HepG2 (cell line): ENCODE data around the gene KIAA0232. TPM values are rescaled to one million over a fixed set of nuclear protein-coding genes. Genes with fewer than 3 reads are reported as not detected.

Source experiments
- PLRG1 ChIP-seq: fragments of 450-650 bp; conservative IDR thresholded peaks from 2 replicates; pipeline ENCODE4 v1.6.1; 2016
- SSRP1 ChIP-seq: IDR thresholded peaks from 2 replicates; pipeline ENCODE4 v1.6.1; 2016; ENCODE audit warnings: control low read depth
- ZFP36 ChIP-seq: fragments of 150-350 bp; IDR thresholded peaks from 2 replicates; pipeline ENCODE4 v1.6.1; 2018; ENCODE audit warnings: borderline replicate concordance, low read length, low read depth; ENCODE audit not compliant: partially characterized antibody
- ZFP36L2 ChIP-seq: sonication (generic); formaldehyde crosslinking; IDR thresholded peaks from 2 replicates; pipeline ENCODE4 v1.4.0; 2020; ENCODE audit warnings: missing genetic modification reagents
- ZIK1 ChIP-seq: sonication (generic); formaldehyde crosslinking; IDR thresholded peaks from 2 replicates; pipeline ENCODE4 v1.5.0; 2020; ENCODE audit warnings: mild to moderate bottlenecking, low read depth, missing genetic modification reagents, borderline replicate concordance
- ZNF550 ChIP-seq: sonication (generic); formaldehyde crosslinking; IDR thresholded peaks from 2 replicates; pipeline ENCODE4 v1.4.0; 2020; ENCODE audit warnings: mild to moderate bottlenecking, missing genetic modification reagents, borderline replicate concordance
- ZNF567 ChIP-seq: sonication (generic); formaldehyde crosslinking; IDR thresholded peaks from 2 replicates; pipeline ENCODE4 v1.8.1; 2023; ENCODE audit warnings: mild to moderate bottlenecking, missing genetic modification reagents, borderline replicate concordance
- ZSCAN20 ChIP-seq: sonication (generic); formaldehyde crosslinking; IDR thresholded peaks from 2 replicates; pipeline ENCODE4 v1.4.0; 2020; ENCODE audit warnings: missing genetic modification reagents, mild to moderate bottlenecking, borderline replicate concordance
- polyA plus RNA-seq, 8 experiments: library from polyadenylated mRNA; depleted of rRNA in 3 of 8; stranded (reverse) in 7 of 8; unstranded in 1 of 8; fragments of >200 nt; fragmentation: Illumina TruSeq in 4 of 8; extraction: Trizol in 4 of 8; gene quantifications; 2 replicates each; pipeline versions ENCODE4 v1.2.1 to v1.2.3, GENCODE V29; 2011 to 2016; ENCODE audit warnings: low read depth in 4 of 8, missing spikeins in 1 of 8, mixed read lengths in 1 of 8; ENCODE audit not compliant: insufficient read depth in 1 of 8
- total RNA-seq, 5 experiments: library from RNA; depleted of rRNA; stranded (reverse); fragments of >200 nt; fragmentation: Illumina TruSeq; extraction: Trizol; gene quantifications; 2 replicates each; pipeline ENCODE4 v1.2.3, GENCODE V29; 2016; ENCODE audit warnings: low read depth in 1 of 5
- TF ChIP-seq, protein P1 (sequence below): sonication (generic); formaldehyde crosslinking; IDR thresholded peaks from 2 replicates; pipeline ENCODE4 v1.4.0; 2020; ENCODE audit warnings: mild to moderate bottlenecking, low read depth, missing genetic modification reagents
- TF ChIP-seq, protein P2 (sequence below): sonication (generic); formaldehyde crosslinking; IDR thresholded peaks from 2 replicates; pipeline ENCODE4 v1.8.1; 2023; ENCODE audit warnings: missing genetic modification reagents, mild to moderate bottlenecking, borderline replicate concordance
- TF ChIP-seq, protein P3 (sequence below), 2 experiments: sonication (generic) in 1 of 2; formaldehyde crosslinking in 1 of 2; IDR thresholded peaks; 2 replicates each; pipeline versions ENCODE4 v1.4.0 to v1.6.1; 2016 to 2020; ENCODE audit warnings: borderline replicate concordance in 1 of 2, low read depth in 1 of 2, mild to moderate bottlenecking in 1 of 2, missing genetic modification reagents in 1 of 2
- TF ChIP-seq, protein P4 (sequence below): sonication (generic); formaldehyde crosslinking; IDR thresholded peaks from 2 replicates; pipeline ENCODE4 v1.5.1; 2020; ENCODE audit warnings: mild to moderate bottlenecking, missing genetic modification reagents, borderline replicate concordance
- TF ChIP-seq, protein P5 (sequence below): IDR thresholded peaks from 2 replicates; pipeline ENCODE4 v1.6.1; 2016; ENCODE audit warnings: missing compliant biosample characterization, missing genetic modification reagents, borderline replicate concordance
- TF ChIP-seq, protein P6 (sequence below): IDR thresholded peaks from 2 replicates; pipeline ENCODE4 v1.6.1; 2018; ENCODE audit warnings: missing genetic modification reagents, mild to moderate bottlenecking, missing compliant biosample characterization

The KIAA0232 gene
- total and polyA plus RNA-seq, 2 of the 13 experiments (the other 11 are each of a cell fraction or from before 2014, with no cell fraction given) = 7.8 to 17.1 TPM

DNA sequence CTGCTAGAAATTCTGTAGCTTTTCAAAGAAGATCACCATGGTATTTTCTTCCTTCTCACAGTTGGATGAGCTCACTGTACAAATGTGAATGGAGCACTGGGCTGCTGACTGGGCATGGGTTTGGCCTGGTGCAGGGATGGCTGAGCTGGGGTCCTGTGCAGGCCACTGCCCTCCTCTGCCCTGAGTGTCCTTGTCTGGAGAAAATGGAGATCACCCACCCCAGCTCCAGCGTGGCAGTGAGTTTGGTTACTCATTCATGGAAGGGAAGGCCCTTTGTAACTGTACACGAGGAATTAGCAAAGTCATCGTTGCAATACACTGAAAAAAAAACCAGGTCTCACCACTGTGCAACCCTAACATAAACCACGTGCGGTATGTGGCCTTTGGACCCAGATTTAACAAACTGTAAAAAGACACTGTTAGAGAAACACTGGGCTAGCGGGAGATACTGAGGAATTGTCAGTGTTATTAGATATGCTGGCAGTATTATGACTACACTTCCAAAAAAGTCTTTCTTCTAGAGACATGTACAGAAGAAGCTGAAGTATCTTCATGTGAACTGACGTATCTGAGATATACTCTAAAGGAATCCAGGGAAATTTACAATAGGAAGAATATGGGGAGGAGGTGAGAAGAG lies 111.0 kb downstream of the KIAA0232 start (continued):
- TF ChIP-seq, protein P1, sequence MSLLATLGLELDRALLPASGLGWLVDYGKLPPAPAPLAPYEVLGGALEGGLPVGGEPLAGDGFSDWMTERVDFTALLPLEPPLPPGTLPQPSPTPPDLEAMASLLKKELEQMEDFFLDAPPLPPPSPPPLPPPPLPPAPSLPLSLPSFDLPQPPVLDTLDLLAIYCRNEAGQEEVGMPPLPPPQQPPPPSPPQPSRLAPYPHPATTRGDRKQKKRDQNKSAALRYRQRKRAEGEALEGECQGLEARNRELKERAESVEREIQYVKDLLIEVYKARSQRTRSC (CRISPR knock-in tag) = 0 out of 2 replicates have a peak, but pooled peaks have one; percentile 52
- no peak for TF ChIP-seq ZNF550 (CRISPR knock-in tag)
- TF ChIP-seq ZFP36 = no peak
- no peak for TF ChIP-seq ZSCAN20
- TF ChIP-seq PLRG1 = no peak
- TF ChIP-seq, protein P2, sequence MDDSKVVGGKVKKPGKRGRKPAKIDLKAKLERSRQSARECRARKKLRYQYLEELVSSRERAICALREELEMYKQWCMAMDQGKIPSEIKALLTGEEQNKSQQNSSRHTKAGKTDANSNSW (CRISPR knock-in tag) = no peak
- no peak for TF ChIP-seq ZIK1 (CRISPR knock-in tag)
- TF ChIP-seq, protein P3, sequence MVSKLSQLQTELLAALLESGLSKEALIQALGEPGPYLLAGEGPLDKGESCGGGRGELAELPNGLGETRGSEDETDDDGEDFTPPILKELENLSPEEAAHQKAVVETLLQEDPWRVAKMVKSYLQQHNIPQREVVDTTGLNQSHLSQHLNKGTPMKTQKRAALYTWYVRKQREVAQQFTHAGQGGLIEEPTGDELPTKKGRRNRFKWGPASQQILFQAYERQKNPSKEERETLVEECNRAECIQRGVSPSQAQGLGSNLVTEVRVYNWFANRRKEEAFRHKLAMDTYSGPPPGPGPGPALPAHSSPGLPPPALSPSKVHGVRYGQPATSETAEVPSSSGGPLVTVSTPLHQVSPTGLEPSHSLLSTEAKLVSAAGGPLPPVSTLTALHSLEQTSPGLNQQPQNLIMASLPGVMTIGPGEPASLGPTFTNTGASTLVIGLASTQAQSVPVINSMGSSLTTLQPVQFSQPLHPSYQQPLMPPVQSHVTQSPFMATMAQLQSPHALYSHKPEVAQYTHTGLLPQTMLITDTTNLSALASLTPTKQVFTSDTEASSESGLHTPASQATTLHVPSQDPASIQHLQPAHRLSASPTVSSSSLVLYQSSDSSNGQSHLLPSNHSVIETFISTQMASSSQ (IDR thresholded peaks at IDR 0.05; ENCODE audit: low read depth) = peak; percentile 93
- TF ChIP-seq, protein P3 (CRISPR knock-in tag; IDR thresholded peaks at IDR 0.05; ENCODE audit: borderline replicate concordance) = peak; percentile 98
- TF ChIP-seq ZFP36L2 = no peak; the same call in 1 of the 2 replicates
- TF ChIP-seq, protein P4, sequence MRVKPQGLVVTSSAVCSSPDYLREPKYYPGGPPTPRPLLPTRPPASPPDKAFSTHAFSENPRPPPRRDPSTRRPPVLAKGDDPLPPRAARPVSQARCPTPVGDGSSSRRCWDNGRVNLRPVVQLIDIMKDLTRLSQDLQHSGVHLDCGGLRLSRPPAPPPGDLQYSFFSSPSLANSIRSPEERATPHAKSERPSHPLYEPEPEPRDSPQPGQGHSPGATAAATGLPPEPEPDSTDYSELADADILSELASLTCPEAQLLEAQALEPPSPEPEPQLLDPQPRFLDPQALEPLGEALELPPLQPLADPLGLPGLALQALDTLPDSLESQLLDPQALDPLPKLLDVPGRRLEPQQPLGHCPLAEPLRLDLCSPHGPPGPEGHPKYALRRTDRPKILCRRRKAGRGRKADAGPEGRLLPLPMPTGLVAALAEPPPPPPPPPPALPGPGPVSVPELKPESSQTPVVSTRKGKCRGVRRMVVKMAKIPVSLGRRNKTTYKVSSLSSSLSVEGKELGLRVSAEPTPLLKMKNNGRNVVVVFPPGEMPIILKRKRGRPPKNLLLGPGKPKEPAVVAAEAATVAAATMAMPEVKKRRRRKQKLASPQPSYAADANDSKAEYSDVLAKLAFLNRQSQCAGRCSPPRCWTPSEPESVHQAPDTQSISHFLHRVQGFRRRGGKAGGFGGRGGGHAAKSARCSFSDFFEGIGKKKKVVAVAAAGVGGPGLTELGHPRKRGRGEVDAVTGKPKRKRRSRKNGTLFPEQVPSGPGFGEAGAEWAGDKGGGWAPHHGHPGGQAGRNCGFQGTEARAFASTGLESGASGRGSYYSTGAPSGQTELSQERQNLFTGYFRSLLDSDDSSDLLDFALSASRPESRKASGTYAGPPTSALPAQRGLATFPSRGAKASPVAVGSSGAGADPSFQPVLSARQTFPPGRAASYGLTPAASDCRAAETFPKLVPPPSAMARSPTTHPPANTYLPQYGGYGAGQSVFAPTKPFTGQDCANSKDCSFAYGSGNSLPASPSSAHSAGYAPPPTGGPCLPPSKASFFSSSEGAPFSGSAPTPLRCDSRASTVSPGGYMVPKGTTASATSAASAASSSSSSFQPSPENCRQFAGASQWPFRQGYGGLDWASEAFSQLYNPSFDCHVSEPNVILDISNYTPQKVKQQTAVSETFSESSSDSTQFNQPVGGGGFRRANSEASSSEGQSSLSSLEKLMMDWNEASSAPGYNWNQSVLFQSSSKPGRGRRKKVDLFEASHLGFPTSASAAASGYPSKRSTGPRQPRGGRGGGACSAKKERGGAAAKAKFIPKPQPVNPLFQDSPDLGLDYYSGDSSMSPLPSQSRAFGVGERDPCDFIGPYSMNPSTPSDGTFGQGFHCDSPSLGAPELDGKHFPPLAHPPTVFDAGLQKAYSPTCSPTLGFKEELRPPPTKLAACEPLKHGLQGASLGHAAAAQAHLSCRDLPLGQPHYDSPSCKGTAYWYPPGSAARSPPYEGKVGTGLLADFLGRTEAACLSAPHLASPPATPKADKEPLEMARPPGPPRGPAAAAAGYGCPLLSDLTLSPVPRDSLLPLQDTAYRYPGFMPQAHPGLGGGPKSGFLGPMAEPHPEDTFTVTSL (CRISPR knock-in tag) = peak; percentile 94; the same call in 1 of the 2 replicates
- no peak for TF ChIP-seq ZNF567 (CRISPR knock-in tag)
- TF ChIP-seq, protein P5, sequence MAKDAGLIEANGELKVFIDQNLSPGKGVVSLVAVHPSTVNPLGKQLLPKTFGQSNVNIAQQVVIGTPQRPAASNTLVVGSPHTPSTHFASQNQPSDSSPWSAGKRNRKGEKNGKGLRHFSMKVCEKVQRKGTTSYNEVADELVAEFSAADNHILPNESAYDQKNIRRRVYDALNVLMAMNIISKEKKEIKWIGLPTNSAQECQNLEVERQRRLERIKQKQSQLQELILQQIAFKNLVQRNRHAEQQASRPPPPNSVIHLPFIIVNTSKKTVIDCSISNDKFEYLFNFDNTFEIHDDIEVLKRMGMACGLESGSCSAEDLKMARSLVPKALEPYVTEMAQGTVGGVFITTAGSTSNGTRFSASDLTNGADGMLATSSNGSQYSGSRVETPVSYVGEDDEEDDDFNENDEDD (CRISPR knock-in tag) = peak; percentile 88; the same call in 1 of the 2 replicates
- TF ChIP-seq, protein P6, sequence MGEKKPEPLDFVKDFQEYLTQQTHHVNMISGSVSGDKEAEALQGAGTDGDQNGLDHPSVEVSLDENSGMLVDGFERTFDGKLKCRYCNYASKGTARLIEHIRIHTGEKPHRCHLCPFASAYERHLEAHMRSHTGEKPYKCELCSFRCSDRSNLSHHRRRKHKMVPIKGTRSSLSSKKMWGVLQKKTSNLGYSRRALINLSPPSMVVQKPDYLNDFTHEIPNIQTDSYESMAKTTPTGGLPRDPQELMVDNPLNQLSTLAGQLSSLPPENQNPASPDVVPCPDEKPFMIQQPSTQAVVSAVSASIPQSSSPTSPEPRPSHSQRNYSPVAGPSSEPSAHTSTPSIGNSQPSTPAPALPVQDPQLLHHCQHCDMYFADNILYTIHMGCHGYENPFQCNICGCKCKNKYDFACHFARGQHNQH = peak; percentile 96
- TF ChIP-seq SSRP1 (CRISPR knock-in tag) = peak; percentile 32; the same call in 1 of the 2 replicates
